HepG2 (cell line): ENCODE results near the gene NAT10. TPM values are rescaled to one million over a fixed set of nuclear protein-coding genes. Genes with fewer than 3 reads are reported as not detected.

Source experiments
- CBX1 ChIP-seq: IDR thresholded peaks from one replicate; pipeline ENCODE4 v1.6.1; 2016; ENCODE audit warnings: antibody characterized with exemption, low read depth
- CREM ChIP-seq, 2 experiments: sonication (generic) in 1 of 2; formaldehyde crosslinking in 1 of 2; IDR thresholded peaks; 2 replicates each; pipeline versions ENCODE4 v1.4.0 to v1.6.1; 2016 to 2020; ENCODE audit warnings: antibody characterized with exemption in 1 of 2, mild to moderate bottlenecking in 1 of 2, missing genetic modification reagents in 1 of 2
- GTF2F1 ChIP-seq: fragments of 150-350 bp; IDR thresholded peaks from 2 replicates; pipeline ENCODE4 v1.6.1; 2014; ENCODE audit warnings: low read length
- GTF3A ChIP-seq: sonication (generic); formaldehyde crosslinking; conservative IDR thresholded peaks from 2 replicates; pipeline ENCODE4 v1.4.0; 2020; ENCODE audit warnings: mild to moderate bottlenecking, missing genetic modification reagents
- HES4 ChIP-seq: sonication (generic); formaldehyde crosslinking; IDR thresholded peaks from 2 replicates; pipeline ENCODE4 v1.9.0; 2021; ENCODE audit warnings: mild to moderate bottlenecking, missing genetic modification reagents, borderline replicate concordance
- HOXA7 ChIP-seq: sonication (generic); formaldehyde crosslinking; IDR thresholded peaks from 2 replicates; pipeline ENCODE4 v1.8.1; 2022; ENCODE audit warnings: mild to moderate bottlenecking, missing genetic modification reagents, moderate library complexity
- KDM2A ChIP-seq: sonication (generic); formaldehyde crosslinking; IDR thresholded peaks from 2 replicates; pipeline ENCODE4 v1.4.0; 2020; ENCODE audit warnings: low read depth, missing genetic modification reagents, borderline replicate concordance
- KDM5A ChIP-seq: fragments of 200-600 bp; sonication (generic); IDR thresholded peaks from 2 replicates; pipeline ENCODE4 v1.7.0; 2018; ENCODE audit warnings: antibody characterized with exemption, mild to moderate bottlenecking, low read length, borderline replicate concordance
- MLLT10 ChIP-seq: sonication (generic); formaldehyde crosslinking; IDR thresholded peaks from 2 replicates; pipeline ENCODE4 v1.4.0; 2020; ENCODE audit warnings: missing genetic modification reagents
- PCBP1 ChIP-seq: fragments of 200-400 bp; formaldehyde crosslinking; IDR thresholded peaks from 2 replicates; pipeline ENCODE4 v1.6.1; 2017; ENCODE audit warnings: mild to moderate bottlenecking, low read depth, low read length, borderline replicate concordance
- PTBP1 ChIP-seq: fragments of 200-400 bp; formaldehyde crosslinking; IDR thresholded peaks from 2 replicates; pipeline ENCODE4 v1.6.1; 2018; ENCODE audit warnings: low read length, low read depth; ENCODE audit not compliant: poor library complexity, severe bottlenecking
- RAD21 ChIP-seq: fragments of 450-650 bp; formaldehyde crosslinking; IDR thresholded peaks from 2 replicates; pipeline ENCODE4 v1.5.0; 2020; ENCODE audit warnings: mild to moderate bottlenecking
- SMAD3 ChIP-seq: sonication (generic); formaldehyde crosslinking; IDR thresholded peaks from 2 replicates; pipeline ENCODE4 v1.4.0; 2020; ENCODE audit warnings: missing genetic modification reagents
- SNRNP70 ChIP-seq: fragments of 200-400 bp; formaldehyde crosslinking; IDR thresholded peaks from 2 replicates; pipeline ENCODE4 v1.6.1; 2017; ENCODE audit warnings: mild to moderate bottlenecking, low read depth, low read length, moderate library complexity
- TCF7L2 ChIP-seq: IDR thresholded peaks from 2 replicates; pipeline ENCODE4 v1.6.1; 2011; ENCODE audit warnings: mild to moderate bottlenecking, low read depth, low read length, moderate library complexity
- TOE1 ChIP-seq: sonication (generic); formaldehyde crosslinking; IDR thresholded peaks from 2 replicates; pipeline ENCODE4 v1.4.0; 2020; ENCODE audit warnings: mild to moderate bottlenecking, missing genetic modification reagents
- ZBTB20 ChIP-seq: sonication (generic); formaldehyde crosslinking; IDR thresholded peaks from 2 replicates; pipeline ENCODE4 v1.8.1; 2023; ENCODE audit warnings: missing genetic modification reagents, low read depth, mild to moderate bottlenecking, borderline replicate concordance
- ZC3H4 ChIP-seq: sonication (generic); formaldehyde crosslinking; IDR thresholded peaks from 2 replicates; pipeline ENCODE4 v1.4.0; 2020; ENCODE audit warnings: missing genetic modification reagents, borderline replicate concordance
- ZKSCAN1 ChIP-seq: fragments of 150-350 bp; IDR thresholded peaks from 2 replicates; pipeline ENCODE4 v1.6.1; 2014; ENCODE audit warnings: low read length
- ZNF136 ChIP-seq: sonication (generic); formaldehyde crosslinking; IDR thresholded peaks from 2 replicates; pipeline ENCODE4 v1.8.1; 2022; ENCODE audit warnings: low read depth, mild to moderate bottlenecking, moderate library complexity, missing genetic modification reagents
- ZNF354B ChIP-seq: sonication (generic); formaldehyde crosslinking; IDR thresholded peaks from 2 replicates; pipeline ENCODE4 v1.8.0; 2022; ENCODE audit warnings: mild to moderate bottlenecking, missing genetic modification reagents
- ZNF382 ChIP-seq: sonication (generic); formaldehyde crosslinking; IDR thresholded peaks from 2 replicates; pipeline ENCODE4 v1.5.0; 2020; ENCODE audit warnings: missing genetic modification reagents, mild to moderate bottlenecking, borderline replicate concordance
- ZNF441 ChIP-seq: sonication (generic); formaldehyde crosslinking; IDR thresholded peaks from 2 replicates; pipeline ENCODE4 v1.7.0; 2021; ENCODE audit warnings: missing genetic modification reagents, borderline replicate concordance
- ZNF550 ChIP-seq: sonication (generic); formaldehyde crosslinking; IDR thresholded peaks from 2 replicates; pipeline ENCODE4 v1.4.0; 2020; ENCODE audit warnings: mild to moderate bottlenecking, missing genetic modification reagents, borderline replicate concordance
- ZNF615 ChIP-seq: sonication (generic); formaldehyde crosslinking; IDR thresholded peaks from 2 replicates; pipeline ENCODE4 v1.5.0; 2020; ENCODE audit warnings: mild to moderate bottlenecking, missing genetic modification reagents, borderline replicate concordance
- ZNF747 ChIP-seq: sonication (generic); formaldehyde crosslinking; IDR thresholded peaks from 2 replicates; pipeline ENCODE4 v1.8.1; 2023; ENCODE audit warnings: missing genetic modification reagents, mild to moderate bottlenecking, borderline replicate concordance
- ZNF768 ChIP-seq: sonication (generic); formaldehyde crosslinking; IDR thresholded peaks from 2 replicates; pipeline ENCODE4 v1.4.0; 2020; ENCODE audit warnings: missing genetic modification reagents
- polyA plus RNA-seq, 8 experiments: library from polyadenylated mRNA; depleted of rRNA in 3 of 8; stranded (reverse) in 7 of 8; unstranded in 1 of 8; fragments of >200 nt; fragmentation: Illumina TruSeq in 4 of 8; extraction: Trizol in 4 of 8; gene quantifications; 2 replicates each; pipeline versions ENCODE4 v1.2.1 to v1.2.3, GENCODE V29; 2011 to 2016; ENCODE audit warnings: low read depth in 4 of 8, missing spikeins in 1 of 8, mixed read lengths in 1 of 8; ENCODE audit not compliant: insufficient read depth in 1 of 8
- total RNA-seq, 5 experiments: library from RNA; depleted of rRNA; stranded (reverse); fragments of >200 nt; fragmentation: Illumina TruSeq; extraction: Trizol; gene quantifications; 2 replicates each; pipeline ENCODE4 v1.2.3, GENCODE V29; 2016; ENCODE audit warnings: low read depth in 1 of 5
- TF ChIP-seq, protein P1 (sequence below): sonication (generic); formaldehyde crosslinking; IDR thresholded peaks from 2 replicates; pipeline ENCODE4 v1.4.0; 2020; ENCODE audit warnings: missing genetic modification reagents
- TF ChIP-seq, protein P2 (sequence below): IDR thresholded peaks from 2 replicates; pipeline ENCODE4 v1.6.1; 2016; ENCODE audit warnings: missing compliant biosample characterization, missing genetic modification reagents, borderline replicate concordance

Gene NAT10
- total and polyA plus RNA-seq, 2 of the 13 experiments (the other 11 are each of a cell fraction or from before 2014, with no cell fraction given): 33.9 to 51.9 TPM

DNA sequence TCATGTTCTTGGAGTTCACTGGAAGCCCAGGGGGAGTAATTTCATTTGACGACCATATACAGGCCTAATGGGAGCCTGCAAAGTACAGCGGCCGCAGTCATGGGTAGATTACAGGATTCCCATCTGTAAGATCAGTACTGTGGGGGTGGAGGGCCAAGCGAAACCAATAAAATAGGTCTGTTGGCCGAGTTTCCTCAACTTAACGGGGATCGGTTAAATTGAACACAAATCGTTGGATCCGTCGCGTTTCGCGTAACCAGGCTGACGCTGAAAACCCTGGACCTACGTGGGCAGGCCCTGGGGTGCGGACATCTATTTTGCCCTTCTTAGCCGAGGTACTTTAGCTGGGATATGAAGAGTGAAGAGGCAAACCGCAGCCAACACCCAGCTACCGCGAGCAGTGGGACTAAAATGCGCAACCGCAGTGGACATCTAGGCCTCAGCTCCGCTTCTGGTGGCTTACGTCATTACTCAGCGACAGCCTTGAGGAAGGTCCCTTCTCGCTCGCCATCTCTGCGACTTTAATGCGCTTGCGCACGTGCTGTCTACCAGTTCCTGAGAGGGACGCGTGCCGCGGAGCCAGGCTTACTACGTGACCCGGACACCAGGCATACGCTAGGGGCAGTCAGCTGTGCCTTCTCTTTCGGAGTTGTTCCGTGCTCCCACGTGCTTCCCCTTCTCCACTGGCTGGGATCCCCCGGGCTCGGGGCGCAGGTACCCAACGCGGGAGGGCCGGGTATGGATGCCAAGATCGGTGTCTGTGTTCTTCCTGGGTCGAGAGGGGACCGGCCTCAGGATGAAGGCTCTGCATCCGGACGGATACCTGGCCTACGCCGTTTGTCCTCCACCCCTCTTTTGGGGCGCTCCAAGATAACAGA is at the start of gene NAT10 (continued):
- TF ChIP-seq KDM5A (peak; percentile 95), TCF7L2 (no peak), PCBP1 (0 out of 2 replicates have a peak, but pooled peaks have one; percentile 44), ZNF354B (0 out of 2 replicates have a peak, but pooled peaks have one; percentile 32), PTBP1 (no peak), GTF2F1 (peak; percentile 23; the same call in 1 of the 2 replicates), ZNF747 (CRISPR knock-in tag) (peak; percentile 89), ZBTB20 (peak; percentile 53; the same call in 1 of the 2 replicates), CBX1 (no peak), ZNF382 (CRISPR knock-in tag) (no peak), RAD21 (CRISPR knock-in tag) (no peak; the same call in none of the 2 replicates), KDM2A (CRISPR knock-in tag) (peak; percentile 100), GTF3A (CRISPR knock-in tag) (no peak), SNRNP70 (no peak), TOE1 (CRISPR knock-in tag) (no peak; the same call in none of the 2 replicates), MLLT10 (CRISPR knock-in tag) (no peak), ZNF136 (CRISPR knock-in tag) (peak; percentile 96; the same call in 1 of the 2 replicates), SMAD3 (CRISPR knock-in tag) (peak; percentile 75; the same call in 1 of the 2 replicates), CREM (IDR thresholded peaks at IDR 0.05) (peak; percentile 100), CREM (CRISPR knock-in tag; IDR thresholded peaks at IDR 0.05) (peak; percentile 89), ZNF441 (CRISPR knock-in tag) (no peak; the same call in 1 of the 2 replicates), HES4 (no peak), ZNF550 (0 out of 2 replicates have a peak, but pooled peaks have one; percentile 82), ZC3H4 (CRISPR knock-in tag) (no peak; the same call in 1 of the 2 replicates), ZNF768 (CRISPR knock-in tag) (peak; percentile 67; the same call in 1 of the 2 replicates), ZNF615 (CRISPR knock-in tag) (peak; percentile 44; the same call in 1 of the 2 replicates), HOXA7 (CRISPR knock-in tag) (no peak), ZKSCAN1 (0 out of 2 replicates have a peak, but pooled peaks have one; percentile 9)
- TF ChIP-seq, protein P1, sequence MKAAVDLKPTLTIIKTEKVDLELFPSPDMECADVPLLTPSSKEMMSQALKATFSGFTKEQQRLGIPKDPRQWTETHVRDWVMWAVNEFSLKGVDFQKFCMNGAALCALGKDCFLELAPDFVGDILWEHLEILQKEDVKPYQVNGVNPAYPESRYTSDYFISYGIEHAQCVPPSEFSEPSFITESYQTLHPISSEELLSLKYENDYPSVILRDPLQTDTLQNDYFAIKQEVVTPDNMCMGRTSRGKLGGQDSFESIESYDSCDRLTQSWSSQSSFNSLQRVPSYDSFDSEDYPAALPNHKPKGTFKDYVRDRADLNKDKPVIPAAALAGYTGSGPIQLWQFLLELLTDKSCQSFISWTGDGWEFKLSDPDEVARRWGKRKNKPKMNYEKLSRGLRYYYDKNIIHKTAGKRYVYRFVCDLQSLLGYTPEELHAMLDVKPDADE (CRISPR knock-in tag): no peak
- TF ChIP-seq, protein P2, sequence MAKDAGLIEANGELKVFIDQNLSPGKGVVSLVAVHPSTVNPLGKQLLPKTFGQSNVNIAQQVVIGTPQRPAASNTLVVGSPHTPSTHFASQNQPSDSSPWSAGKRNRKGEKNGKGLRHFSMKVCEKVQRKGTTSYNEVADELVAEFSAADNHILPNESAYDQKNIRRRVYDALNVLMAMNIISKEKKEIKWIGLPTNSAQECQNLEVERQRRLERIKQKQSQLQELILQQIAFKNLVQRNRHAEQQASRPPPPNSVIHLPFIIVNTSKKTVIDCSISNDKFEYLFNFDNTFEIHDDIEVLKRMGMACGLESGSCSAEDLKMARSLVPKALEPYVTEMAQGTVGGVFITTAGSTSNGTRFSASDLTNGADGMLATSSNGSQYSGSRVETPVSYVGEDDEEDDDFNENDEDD: peak; percentile 72; the same call in 1 of the 2 replicates
